Aorta (tissue), 5 donors: ENCODE results near the gene KCNK15. TPM values are rescaled to one million over a fixed set of nuclear protein-coding genes. Genes with fewer than 3 reads are reported as not detected.

Source experiments
- ATAC-seq: fragments of 200-7000 bp; cut with Tn5 transposase; one replicate; pipeline ENCODE4 v1.9.1; 2022; ENCODE audit warnings: moderate library complexity; ENCODE audit not compliant: low FRiP score
- DNase-seq, 2 donors: peaks; one replicate each; pipeline ENCODE4 v3.0.0-alpha.2; 2020
- H3K27ac ChIP-seq, 2 donors: one replicate each; pipeline ENCODE4 v1.5.1; 2013; ENCODE audit warnings: low read length in 2 of 2, mild to moderate bottlenecking in 2 of 2, moderate library complexity in 2 of 2, control low read depth in 1 of 2, inconsistent platforms in 1 of 2, low read depth in 1 of 2
- H3K27me3 ChIP-seq, 2 donors: one replicate each; pipeline ENCODE4 v1.6.1; 2013; ENCODE audit warnings: control low read depth in 1 of 2, low read length in 1 of 2, mild to moderate bottlenecking in 1 of 2, moderate library complexity in 1 of 2; ENCODE audit not compliant: insufficient read depth in 2 of 2, control insufficient read depth in 1 of 2
- H3K36me3 ChIP-seq, 2 donors: one replicate each; pipeline ENCODE4 v1.6.1; 2013; ENCODE audit warnings: control low read depth in 1 of 2, low read length in 1 of 2, mild to moderate bottlenecking in 1 of 2; ENCODE audit not compliant: insufficient read depth in 2 of 2, control insufficient read depth in 1 of 2
- H3K4me1 ChIP-seq, 2 donors: one replicate each; pipeline ENCODE4 v1.6.1; 2013; ENCODE audit warnings: low read length in 2 of 2, control low read depth in 1 of 2, mild to moderate bottlenecking in 1 of 2, moderate library complexity in 1 of 2; ENCODE audit not compliant: insufficient read depth in 2 of 2, control insufficient read depth in 1 of 2
- H3K4me3 ChIP-seq, 2 donors: one replicate each; pipeline ENCODE4 v1.5.1; 2013; ENCODE audit warnings: low read length in 2 of 2, control low read depth in 1 of 2, mild to moderate bottlenecking in 1 of 2
- H3K9me3 ChIP-seq: one replicate; pipeline ENCODE4 v1.6.1; 2013; ENCODE audit warnings: mild to moderate bottlenecking, low read length; ENCODE audit not compliant: control insufficient read depth
- WGBS, 2 donors: extraction: QIAGEN DNeasy Blood & Tissue Kit; methylation state at CpG; one replicate each; pipeline ENCODE4 v1.1.7; 2013; 5-methylcytosine and 5-hydroxymethylcytosine counted together
- intact Hi-C, 2 donors: fragments of 100-400 bp; cut with DNase I; formaldehyde crosslinking; loops; one replicate each; pipeline versions ENCODE4 v1.14.2 to v1.15.0; 2022
- polyA plus RNA-seq, 2 donors: library from polyadenylated mRNA; stranded (reverse); fragments of 200-250 nt; gene quantifications; one replicate each; pipeline ENCODE4 v1.2.3, GENCODE V29; 2013
- total RNA-seq, 2 donors: library from RNA; stranded (reverse); fragmentation: NEBNext Ultra II Directional; extraction: Animal tissue kit (Norgen Biotek cat#: 25700); gene quantifications; one replicate each; pipeline ENCODE4 v1.2.1, GENCODE V29; 2021
- donor health status: healthy with polysubstance abuse.
- donor health status: Bipolar disorder and iron deficiency.
- donor health status: DM: no; HTN: no; CAD: no.
- donor health status: DM: no; HTN: no; CAD: no.
- donor health status: DM: yes; HTN: yes; CAD: no.

Gene KCNK15
- total and polyA plus RNA-seq, 4 donors, result 2.3 to 16.1 (median 5.9) TPM

DNA sequence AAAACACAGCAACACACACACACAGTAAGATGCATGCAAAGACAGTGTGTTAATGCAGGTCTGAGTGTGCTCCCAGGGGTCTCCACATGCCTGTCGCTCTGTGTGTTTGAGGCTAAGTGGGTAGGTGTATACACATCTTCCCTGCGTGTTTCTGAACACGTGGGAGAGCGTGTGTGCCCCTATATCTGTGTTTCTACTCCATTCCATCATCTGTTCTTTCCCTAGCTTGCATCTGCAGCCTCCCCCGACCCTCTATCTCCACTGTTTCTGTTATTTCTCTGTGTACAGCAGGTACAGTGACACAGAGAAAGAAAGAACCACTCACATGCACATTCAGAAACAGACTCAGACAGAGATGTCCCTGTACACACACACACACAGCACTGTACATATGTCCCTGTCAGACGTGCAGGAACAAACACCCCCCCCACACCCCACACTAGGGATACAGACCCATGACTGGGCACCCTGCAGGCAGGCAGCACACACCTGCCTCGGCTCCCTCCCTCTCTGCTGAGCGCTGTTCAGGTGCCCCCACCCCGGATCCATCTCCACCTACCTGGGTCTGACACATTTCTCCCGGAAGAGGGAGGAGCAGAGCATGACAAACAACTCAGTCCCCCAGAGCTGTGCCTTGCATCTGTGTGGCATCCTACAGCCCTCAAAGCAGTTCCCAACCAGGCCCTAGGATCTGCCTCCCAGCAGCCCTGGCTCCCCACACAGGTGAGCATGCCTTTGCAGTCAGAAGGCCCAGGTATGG is 27.6 kb downstream of the KCNK15 start:
- no peak overlapping the region for H3K4me3 ChIP-seq
- intact Hi-C loops, result no loop called here
- 50 to 60% methylated on average over 10 of the region's 10 CpGs for WGBS, 2 donors
- ATAC-seq, result no peak
- H3K36me3 ChIP-seq, result no peaks in the 10 kb centered on the region
- H3K27me3 ChIP-seq, result no peaks in the 10 kb centered on the region
- H3K9me3 ChIP-seq, result no peaks in the 10 kb centered on the region
- H3K4me1 ChIP-seq, result no peaks in the 10 kb centered on the region
- DNase-seq, result no peak
- no peak overlapping the region for H3K27ac ChIP-seq

DNA sequence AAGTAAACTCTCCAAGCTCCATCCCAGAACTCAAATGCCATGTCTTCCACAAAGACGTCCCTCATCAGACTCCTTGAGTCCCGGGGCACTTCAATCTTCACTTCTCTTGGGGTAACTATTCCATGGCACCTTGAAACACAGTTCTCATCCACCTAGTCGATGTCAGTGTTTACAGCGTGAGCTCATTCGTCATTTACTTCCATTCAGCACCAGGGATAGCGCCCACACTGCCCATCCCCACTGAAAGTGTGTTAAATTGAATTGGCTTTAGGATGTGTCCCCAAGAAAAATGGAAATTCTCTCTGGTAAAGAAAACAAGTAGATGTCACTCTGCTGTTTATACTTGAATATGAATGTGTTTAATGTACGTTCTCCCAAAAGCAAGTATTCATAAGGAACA is 31.3 kb downstream of the KCNK15 start:
- intact Hi-C loops, result no loop called here
- Histone ChIP-seq H3K9me3 (no peaks in the 10 kb centered on the region), H3K36me3 (no peaks in the 10 kb centered on the region), H3K4me3 (no peak overlapping the region), H3K4me1 (no peaks in the 10 kb centered on the region), H3K27me3 (no peaks in the 10 kb centered on the region), H3K27ac (no peak overlapping the region)
- WGBS, 2 donors, result 11 to 13% methylated on average over 7 of the region's 7 CpGs
- DNase-seq, result no peak
- no peak for ATAC-seq

DNA sequence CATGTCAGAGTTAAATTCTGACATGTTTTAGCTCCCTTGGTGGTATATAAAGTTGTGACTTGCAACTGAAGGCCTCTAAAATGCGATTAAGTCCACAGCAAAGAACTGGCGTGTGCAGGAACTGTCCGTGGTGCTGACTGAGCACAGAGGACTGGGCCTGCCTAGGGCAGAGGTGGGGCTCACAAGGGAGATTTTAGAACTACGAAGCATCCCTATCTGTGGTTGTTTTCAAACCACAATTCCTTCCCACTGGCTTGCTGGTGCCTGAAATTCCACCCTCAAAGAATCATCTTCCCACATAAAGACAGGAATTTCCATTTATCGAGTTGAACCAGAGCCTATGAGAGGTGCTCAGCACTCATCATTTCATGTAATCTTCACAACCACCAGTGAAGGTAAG is 34.6 kb downstream of the KCNK15 start:
- no peaks in the 10 kb centered on the region for H3K36me3 ChIP-seq
- no peaks in the 10 kb centered on the region for H3K4me1 ChIP-seq
- intact Hi-C loops, result no loop called here
- ATAC-seq, result no peak
- H3K27me3 ChIP-seq, result no peaks in the 10 kb centered on the region
- H3K9me3 ChIP-seq, result no peaks in the 10 kb centered on the region
- DNase-seq, result peak in 1 of 2 donors; percentile 81
- WGBS, 2 donors, result 24 to 26% methylated on average over 5 of the region's 5 CpGs
- no peak overlapping the region for H3K27ac ChIP-seq
- H3K4me3 ChIP-seq, result no peak overlapping the region

DNA sequence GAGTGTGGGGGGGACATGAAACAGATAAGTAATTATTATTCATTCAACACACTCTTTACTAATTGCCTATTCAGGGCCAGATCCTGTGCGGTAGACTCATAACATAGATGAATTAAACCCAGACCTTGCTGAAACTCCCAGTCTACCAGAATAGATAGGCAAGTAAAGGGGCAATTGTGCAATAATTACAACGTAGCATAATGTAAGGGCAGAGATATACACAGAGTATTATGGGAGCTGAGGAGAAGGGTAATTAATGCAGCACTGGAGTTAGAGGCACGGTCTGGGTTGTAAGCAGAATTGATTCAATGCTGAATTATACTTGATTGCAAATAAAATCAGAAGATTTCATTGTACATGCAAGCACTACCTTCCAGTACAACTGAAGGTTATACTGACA is 35.5 kb downstream of the KCNK15 start:
- H3K4me3 ChIP-seq, result no peak overlapping the region
- H3K4me1 ChIP-seq, result no peaks in the 10 kb centered on the region
- no peaks in the 10 kb centered on the region for H3K27me3 ChIP-seq
- intact Hi-C loops, result no loop called here
- 70% methylated on average over 3 of the region's 3 CpGs for WGBS, 2 donors
- no peaks in the 10 kb centered on the region for H3K36me3 ChIP-seq
- no peak overlapping the region for H3K27ac ChIP-seq
- ATAC-seq, result no peak
- no peak for DNase-seq
- no peaks in the 10 kb centered on the region for H3K9me3 ChIP-seq

DNA sequence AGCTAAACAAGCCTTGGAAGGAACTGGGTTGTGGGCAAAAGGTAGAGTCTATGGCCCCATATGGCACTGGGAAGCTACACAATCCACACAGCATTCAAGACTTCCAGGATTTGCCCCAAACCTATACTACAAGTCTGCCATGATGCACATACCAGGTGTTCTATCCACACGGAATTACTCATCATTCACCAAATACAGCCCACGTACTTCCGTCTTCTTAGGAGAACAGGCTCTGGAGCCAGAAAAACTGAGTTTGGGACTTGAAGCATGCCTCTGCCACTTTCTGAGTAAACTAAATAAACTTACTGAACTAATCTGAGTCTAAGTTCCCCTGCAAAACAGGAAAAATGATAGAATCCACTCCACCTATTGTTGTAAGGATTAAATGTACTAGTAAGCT is 36.1 kb downstream of the KCNK15 start:
- Histone ChIP-seq H3K27ac (no peak overlapping the region), H3K4me3 (no peak overlapping the region), H3K36me3 (no peaks in the 10 kb centered on the region), H3K4me1 (no peaks in the 10 kb centered on the region), H3K9me3 (no peaks in the 10 kb centered on the region), H3K27me3 (no peaks in the 10 kb centered on the region)
- DNase-seq (no peak), ATAC-seq (no peak)
- WGBS, 2 donors, result 77 to 81% methylated on average over 3 of the region's 3 CpGs
- intact Hi-C loops, result no loop called here

DNA sequence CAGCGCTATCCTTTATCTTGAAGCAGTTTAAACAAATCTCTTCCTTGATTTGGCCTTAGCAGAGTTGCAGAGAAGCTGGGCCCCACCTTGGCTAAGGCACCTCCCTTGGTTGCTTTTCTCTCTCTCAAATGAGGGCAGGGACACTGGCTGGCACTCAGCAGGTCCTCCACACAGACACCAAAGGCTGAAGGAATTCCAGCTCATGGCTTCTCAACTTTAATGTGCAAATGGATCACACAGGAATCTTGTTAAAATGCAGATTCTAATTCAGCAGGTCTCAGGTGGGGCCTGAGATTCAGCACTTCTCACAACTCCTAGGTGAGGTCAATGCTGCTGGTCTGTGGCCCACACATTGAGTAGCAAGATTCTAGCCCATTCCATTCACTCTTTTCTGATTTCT is 39.0 kb downstream of the KCNK15 start:
- intact Hi-C loops, result loop anchor here in 1 of 2 donors (2.0 kb wide), 1 partner anchor 82 kb away; no protein-coding TSS in a partner anchor
- Histone ChIP-seq H3K36me3 (no peaks in the 10 kb centered on the region), H3K9me3 (no peaks in the 10 kb centered on the region), H3K27ac (no peak overlapping the region), H3K27me3 (no peaks in the 10 kb centered on the region), H3K4me3 (no peak overlapping the region), H3K4me1 (no peaks in the 10 kb centered on the region)
- no peak for ATAC-seq
- 74 to 78% methylated on average over 1 of the region's 1 CpG for WGBS, 2 donors
- DNase-seq, result no peak

GRCh38 chr20:44785768-44786167 is 40.1 kb downstream of the KCNK15 start:
- Histone ChIP-seq H3K27ac (no peak overlapping the region), H3K27me3 (no peaks in the 10 kb centered on the region), H3K4me1 (no peaks in the 10 kb centered on the region), H3K36me3 (no peaks in the 10 kb centered on the region), H3K4me3 (no peak overlapping the region), H3K9me3 (no peaks in the 10 kb centered on the region)
- WGBS, 2 donors, result 0 to 2% methylated on average over 1 of the region's 1 CpG
- ATAC-seq, result no peak
- intact Hi-C loops, result loop anchor here in 1 of 2 donors (2.0 kb wide), 1 partner anchor 81 kb away; no protein-coding TSS in a partner anchor
- no peak for DNase-seq

- 90 to 91% methylated on average over 7 of the region's 7 CpGs for WGBS, 2 donors
- ATAC-seq (no peak), DNase-seq (no peak)
- no peak overlapping the region for H3K27ac ChIP-seq
- intact Hi-C loops, result no loop called here
- H3K36me3 ChIP-seq, result no peaks in the 10 kb centered on the region
- no peak overlapping the region for H3K4me3 ChIP-seq
- no peaks in the 10 kb centered on the region for H3K9me3 ChIP-seq
- H3K27me3 ChIP-seq, result no peaks in the 10 kb centered on the region
- no peaks in the 10 kb centered on the region for H3K4me1 ChIP-seq
These were observed 41.6 kb downstream of the KCNK15 start for GRCh38 chr20:44787299-44787698.

- intact Hi-C loops, result no loop called here
- no peak for DNase-seq
- Histone ChIP-seq H3K27ac (no peak overlapping the region), H3K4me1 (no peaks in the 10 kb centered on the region), H3K9me3 (no peaks in the 10 kb centered on the region), H3K27me3 (no peaks in the 10 kb centered on the region), H3K36me3 (no peaks in the 10 kb centered on the region), H3K4me3 (no peak overlapping the region)
- WGBS, 2 donors, result 77 to 83% methylated on average over 10 of the region's 10 CpGs
- no peak for ATAC-seq
These were observed 43.2 kb downstream of the KCNK15 start for GRCh38 chr20:44788706-44789456.
